ENCODE results near the gene SLC17A2.

SLC17A2 gene

GRCh38 chr6:25883536-25883935, 47.0 kb downstream of the SLC17A2 start:
- DNase-seq (ENCODE audit: low spot score): no peak

GRCh38 chr6:25882051-25882496, 48.4 kb downstream of the SLC17A2 start:
- no peak for DNase-seq (ENCODE audit: low spot score)

GRCh38 chr6:25880601-25881000, 49.9 kb downstream of the SLC17A2 start:
- DNase-seq (ENCODE audit: low spot score): no peak

- DNase-seq (ENCODE audit: low spot score): no peak
Measured at GRCh38 chr6:25878721-25879322, 51.7 kb downstream of the SLC17A2 start.

GRCh38 chr6:25875926-25876602, 54.4 kb downstream of the SLC17A2 start:
- DNase-seq (ENCODE audit: low spot score): no peak

GRCh38 chr6:25875563-25875905, 55.0 kb downstream of the SLC17A2 start:
- no peak for DNase-seq (ENCODE audit: low spot score)

GRCh38 chr6:25874822-25875562, 55.5 kb downstream of the SLC17A2 start:
- DNase-seq (ENCODE audit: low spot score): no peak

- no peak for DNase-seq (ENCODE audit: low spot score)
Measured at GRCh38 chr6:25874118-25874517, 56.4 kb downstream of the SLC17A2 start, which contains the start of gene SLC17A3. SLC17A3 (minus strand) TSS chr6:25874243; CDS start chr6:25868387, 5,856 bp downstream.

- no peak for DNase-seq (ENCODE audit: low spot score)
Measured at GRCh38 chr6:25872814-25873213, 57.7 kb downstream of the SLC17A2 start.

GRCh38 chr6:25869840-25870239, 60.7 kb downstream of the SLC17A2 start:
- no peak for DNase-seq (ENCODE audit: low spot score)

GRCh38 chr6:25868436-25869183, 61.9 kb downstream of the SLC17A2 start:
- no peak for DNase-seq (ENCODE audit: low spot score)

- DNase-seq (ENCODE audit: low spot score): no peak
Measured at GRCh38 chr6:25866011-25866410, 64.5 kb downstream of the SLC17A2 start.

GRCh38 chr6:25863360-25863759, 67.1 kb downstream of the SLC17A2 start:
- DNase-seq (ENCODE audit: low spot score): no peak
